ENCODE measurements around the gene SLC25A2.

- TF ChIP-seq CTCF (IDR thresholded peaks at IDR 0.05; ENCODE audit: borderline replicate concordance, extremely low read depth, low read length, poor library complexity, severe bottlenecking) (no peak), EZH2 (IDR thresholded peaks at IDR 0.05; ENCODE audit: borderline replicate concordance, low read depth, low read length, severe bottlenecking) (no peak)
These were observed 47.7 kb upstream of the SLC25A2 start for GRCh38 chr5:141351591-141351990.

All from DND-41 (cell line).